Stimulated activated CD4-positive, alpha-beta T cell treated with anti-CD3 and anti-CD28 coated beads, Interleukin-2, amount 100 ng/mL, for 24 hours (primary cell): Measurements from ENCODE around the gene CRY1.

Experiments
- DNase-seq, 2 donors: peaks; one replicate each; pipeline ENCODE4 v3.0.0-alpha.2; 2020

Gene CRY1

GRCh38 chr12:107093417-107094182 is at the start of gene CRY1:
Gene CRY1, minus strand, starts transcription at chr12:107093549. Its CDS starts 588 bp downstream, at chr12:107092961.
- peak; percentile 94 to 96 for DNase-seq

DNA sequence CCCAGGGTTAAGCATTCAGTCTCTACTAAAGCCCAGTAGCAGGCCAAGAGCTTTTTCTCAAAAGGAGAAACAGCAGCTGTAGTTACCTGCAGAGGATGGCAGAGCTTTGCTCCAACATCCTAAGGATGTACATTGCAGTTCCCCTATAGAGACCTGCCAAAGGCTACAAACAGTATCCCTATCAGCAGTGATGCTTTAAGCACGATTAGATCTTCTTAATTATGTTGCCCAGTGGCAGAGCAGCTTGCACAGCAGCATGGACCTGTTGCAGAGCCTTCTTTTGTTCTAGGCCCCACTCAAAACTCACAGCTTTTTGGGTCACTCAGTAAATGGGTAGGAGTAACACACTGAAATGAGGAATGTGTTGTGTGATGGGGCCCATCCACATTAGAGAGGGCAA is 46.4 kb upstream of the CRY1 start:
- DNase-seq, result no peak

- DNase-seq, result no peak
Measured at GRCh38 chr12:107138990-107139389, 45.6 kb upstream of the CRY1 start.

DNA sequence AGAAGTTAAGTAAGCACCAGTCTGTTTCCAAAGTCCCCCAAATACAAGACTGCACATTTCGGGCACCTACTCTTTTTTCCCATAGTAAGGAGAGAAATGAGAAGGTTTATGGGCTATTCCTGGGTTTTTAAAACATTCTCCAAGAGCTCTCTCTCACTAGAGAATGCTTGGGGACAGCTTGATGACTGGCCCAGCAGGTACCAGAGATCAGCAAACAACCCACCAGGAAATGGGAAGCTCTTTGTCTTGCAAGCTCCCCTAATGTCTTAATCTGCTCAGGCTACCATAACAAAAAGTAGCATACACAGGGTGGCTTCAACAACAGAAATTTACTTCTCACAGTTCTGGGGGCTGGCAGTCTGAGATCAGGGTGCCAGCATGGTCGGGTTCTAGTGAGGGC is 41.8 kb upstream of the CRY1 start:
- DNase-seq, result no peak

- DNase-seq, result peak; percentile 34 to 44
Measured at GRCh38 chr12:107134558-107134957, 41.2 kb upstream of the CRY1 start.

GRCh38 chr12:107133462-107133861 is 40.1 kb upstream of the CRY1 start:
- no peak for DNase-seq

GRCh38 chr12:107131832-107132616 is 38.7 kb upstream of the CRY1 start:
- DNase-seq, result peak in 1 of 2 donors; percentile 20

- no peak for DNase-seq
Measured at GRCh38 chr12:107130830-107131611, 37.7 kb upstream of the CRY1 start.

GRCh38 chr12:107129315-107129930 is 36.1 kb upstream of the CRY1 start:
- no peak for DNase-seq

DNA sequence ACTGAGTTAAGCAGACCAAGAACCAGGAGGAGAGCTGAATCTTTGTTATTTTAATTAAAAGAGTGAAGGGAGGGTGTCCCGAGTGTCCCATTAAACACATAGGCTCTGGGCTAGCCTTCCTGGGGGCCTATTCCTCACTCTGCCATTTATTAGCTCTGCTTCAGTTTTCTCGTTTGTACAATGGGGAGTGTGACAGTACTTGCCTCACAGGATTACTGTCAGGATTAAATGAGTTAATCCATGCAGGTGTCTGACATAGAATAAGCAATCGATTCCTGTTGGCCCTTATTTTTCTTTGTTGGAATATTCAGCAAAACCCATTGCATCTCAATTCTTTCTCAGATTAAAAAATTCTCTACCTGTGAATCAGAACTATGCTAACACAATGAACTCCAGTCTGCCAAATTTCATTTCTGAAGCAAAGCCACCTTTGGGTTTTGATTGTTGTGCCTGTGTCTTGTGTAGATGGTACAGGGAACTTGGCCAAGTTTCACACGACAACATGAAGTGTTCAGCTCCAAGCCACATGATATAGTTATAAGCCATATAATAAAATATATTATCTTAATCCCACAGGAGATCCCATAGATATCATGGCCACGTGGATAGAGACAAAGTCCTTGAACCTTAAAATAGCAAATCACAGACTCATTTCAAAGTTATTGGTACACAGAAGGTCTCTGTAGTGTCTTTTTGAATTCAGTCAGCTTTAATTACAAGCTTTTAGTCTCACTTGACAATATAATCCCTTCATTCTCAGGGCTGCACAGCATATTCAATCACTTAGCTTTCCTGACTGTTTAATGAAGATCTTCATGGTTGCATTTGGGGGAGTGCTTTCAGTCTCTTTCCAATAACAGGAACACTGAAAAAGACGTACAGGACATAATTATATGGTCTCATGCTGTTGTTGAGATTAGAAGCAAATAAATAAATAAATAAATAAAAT is 34.4 kb upstream of the CRY1 start:
- DNase-seq, result no peak

GRCh38 chr12:107126796-107127481 is 33.6 kb upstream of the CRY1 start:
- no peak for DNase-seq

GRCh38 chr12:107125833-107126232 is 32.5 kb upstream of the CRY1 start:
- DNase-seq, result no peak

DNA sequence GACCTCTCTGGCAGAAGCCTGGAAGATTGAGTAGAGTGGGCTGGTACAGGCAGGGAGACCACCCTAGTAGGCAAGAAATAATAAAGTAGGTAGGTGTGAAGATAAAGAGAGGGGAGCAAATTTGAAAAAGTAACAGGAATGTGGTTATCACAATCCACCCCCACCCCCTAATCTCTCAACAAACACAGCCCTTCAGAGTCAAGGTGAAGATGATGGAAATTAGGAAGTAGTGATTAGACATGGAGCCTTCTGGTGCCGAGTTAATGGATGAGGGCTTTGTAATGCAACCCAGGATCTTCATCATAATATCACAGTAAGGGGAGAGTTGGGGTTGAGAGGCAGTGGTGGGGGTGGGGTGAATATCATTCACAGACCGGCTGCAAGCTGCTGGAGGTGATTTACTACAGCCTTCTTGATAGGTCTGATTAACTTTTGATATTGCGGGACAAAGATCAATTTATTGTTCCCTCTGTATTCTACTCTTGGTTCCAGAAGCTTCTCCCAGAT is 29.2 kb upstream of the CRY1 start:
- no peak for DNase-seq

- DNase-seq, result no peak
Measured at GRCh38 chr12:107119091-107119490, 25.7 kb upstream of the CRY1 start.

GRCh38 chr12:107118624-107119023 is 25.3 kb upstream of the CRY1 start:
- no peak for DNase-seq

DNA sequence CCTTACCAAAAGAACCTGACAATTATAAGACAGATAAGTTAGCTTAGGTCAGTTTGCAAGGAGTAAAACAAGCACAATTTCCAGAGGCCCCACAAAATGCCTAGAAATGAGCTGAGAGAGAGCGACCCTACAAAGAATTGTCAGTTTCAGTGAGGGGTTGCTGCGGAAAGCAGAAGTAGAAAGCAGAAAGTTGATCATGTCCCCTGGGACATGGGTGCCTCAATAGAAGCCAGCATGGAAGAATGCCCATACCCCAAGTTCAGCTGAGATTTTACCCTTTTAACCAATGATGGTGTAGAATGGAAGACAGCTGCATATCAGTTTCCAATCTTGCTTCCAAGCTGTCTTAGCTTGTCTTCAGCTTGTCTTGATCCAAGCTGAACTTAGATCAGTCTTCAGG is 21.8 kb upstream of the CRY1 start:
- DNase-seq, result no peak

DNA sequence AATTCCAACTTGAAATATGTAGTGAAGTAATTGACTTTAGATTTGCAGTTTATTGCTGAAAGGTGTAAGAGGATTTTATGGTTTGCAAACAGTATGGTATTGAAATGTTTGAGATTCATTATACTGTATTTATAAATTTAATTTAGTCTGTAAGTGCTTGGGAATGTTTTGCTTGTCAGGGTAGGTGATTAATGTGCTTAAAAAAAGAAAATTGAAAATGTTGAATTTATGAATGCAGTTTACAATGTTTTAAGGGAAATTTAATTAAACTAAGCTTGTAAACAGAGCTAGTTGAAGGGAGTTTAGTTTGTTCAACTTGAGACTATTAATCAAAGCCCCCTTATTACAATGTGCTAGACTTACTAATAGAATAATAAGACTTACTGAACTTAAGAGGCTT is 18.0 kb upstream of the CRY1 start:
- no peak for DNase-seq

DNA sequence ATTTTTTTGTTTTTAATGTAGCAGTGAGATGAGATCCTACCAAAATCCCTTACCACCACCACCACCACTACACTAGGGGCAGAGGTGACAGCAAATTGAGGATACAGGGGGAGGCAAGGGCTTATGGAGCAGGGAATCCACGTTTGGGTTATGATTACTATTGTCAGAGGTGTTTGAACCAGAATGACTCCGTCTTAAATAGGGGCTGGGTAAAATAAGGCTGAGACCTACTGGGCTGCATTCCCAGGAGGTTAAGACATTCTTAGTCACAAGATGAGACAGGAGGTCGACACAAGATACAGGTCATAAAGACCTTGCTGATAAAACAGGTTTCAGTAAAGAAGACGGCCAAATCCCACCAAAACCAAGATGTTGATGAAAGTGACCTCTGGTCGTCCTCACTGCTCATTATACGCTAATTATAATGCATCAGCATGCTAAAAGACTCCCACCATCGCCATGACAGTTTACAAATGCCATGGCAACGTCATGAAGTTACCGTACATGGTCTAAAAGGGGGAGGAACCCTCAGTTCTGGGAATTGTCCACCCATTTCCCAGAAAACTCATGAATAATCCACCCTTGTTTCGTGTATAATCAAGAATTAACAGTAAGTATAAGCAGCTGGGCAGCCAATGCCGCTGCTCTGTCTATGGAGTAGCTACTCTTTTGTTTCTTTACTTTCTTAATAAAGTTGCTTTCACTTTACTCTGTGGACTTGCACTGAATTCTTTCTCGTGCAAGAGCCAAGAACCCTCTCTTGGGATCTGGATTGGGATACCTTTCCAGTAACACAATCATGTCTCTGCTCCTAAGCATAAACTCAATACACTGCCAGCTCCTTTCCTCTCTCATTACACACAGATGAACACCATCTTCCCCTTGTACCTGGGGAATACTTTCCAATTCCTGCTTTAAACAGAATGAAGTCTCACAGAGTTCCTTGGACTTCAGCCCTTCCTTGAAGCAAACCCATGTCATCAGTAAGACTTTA is 16.7 kb upstream of the CRY1 start:
- DNase-seq, result no peak

GRCh38 chr12:107108995-107109508 is 15.7 kb upstream of the CRY1 start:
- no peak for DNase-seq
